Measurements from ENCODE around the gene PARD3.

The PARD3 gene

DNA sequence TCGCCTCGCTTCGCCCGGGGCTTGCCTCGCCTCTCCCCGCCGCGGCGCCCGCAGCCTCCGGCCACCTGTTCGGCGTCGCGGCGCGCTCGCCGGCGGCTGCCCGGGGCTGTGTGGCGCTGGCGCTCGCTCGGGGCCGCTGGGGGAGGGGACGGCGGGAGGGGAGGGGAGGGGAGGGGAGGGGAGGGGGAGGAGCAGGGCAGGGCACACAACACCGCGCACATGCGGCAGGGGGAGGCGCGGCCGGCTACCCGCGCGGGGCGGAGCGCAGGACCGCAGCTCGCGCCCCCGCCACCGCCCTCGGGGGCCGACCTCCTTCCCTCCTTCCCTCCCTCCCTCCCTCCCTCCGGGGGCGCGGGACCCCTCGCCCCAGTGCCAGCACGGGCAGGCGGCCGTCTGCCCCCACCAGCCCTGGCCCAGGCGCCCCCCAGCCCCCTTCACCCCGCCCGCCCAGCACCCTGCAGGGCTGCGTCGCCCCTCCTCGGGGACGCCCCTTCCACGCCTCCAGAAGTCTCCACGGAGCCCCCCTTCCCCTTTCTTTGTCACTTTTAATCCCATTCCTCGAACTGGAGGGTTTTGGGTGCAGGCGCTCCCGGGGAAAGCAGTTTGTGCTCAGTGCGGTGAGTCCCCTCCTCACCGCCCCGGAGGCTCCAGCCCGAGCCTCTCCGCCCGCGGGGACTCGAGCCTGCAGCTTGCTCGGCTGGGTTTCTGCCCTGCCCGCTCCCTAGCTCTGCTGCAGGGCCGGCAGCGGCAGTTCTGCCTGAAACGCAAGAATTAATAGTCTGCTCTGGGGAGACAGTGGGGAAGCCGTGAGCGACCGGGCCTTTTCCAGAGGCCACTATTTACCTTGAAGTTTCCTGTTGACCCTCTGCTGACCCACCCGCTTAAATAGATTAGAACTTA, at the start of gene PARD3:
Gene PARD3 (minus strand): TSS at position 112 of the 900 bp plus-strand sequence. CDS start 301 bp downstream, outside the sequence.
- TF ChIP-seq, protein P1, sequence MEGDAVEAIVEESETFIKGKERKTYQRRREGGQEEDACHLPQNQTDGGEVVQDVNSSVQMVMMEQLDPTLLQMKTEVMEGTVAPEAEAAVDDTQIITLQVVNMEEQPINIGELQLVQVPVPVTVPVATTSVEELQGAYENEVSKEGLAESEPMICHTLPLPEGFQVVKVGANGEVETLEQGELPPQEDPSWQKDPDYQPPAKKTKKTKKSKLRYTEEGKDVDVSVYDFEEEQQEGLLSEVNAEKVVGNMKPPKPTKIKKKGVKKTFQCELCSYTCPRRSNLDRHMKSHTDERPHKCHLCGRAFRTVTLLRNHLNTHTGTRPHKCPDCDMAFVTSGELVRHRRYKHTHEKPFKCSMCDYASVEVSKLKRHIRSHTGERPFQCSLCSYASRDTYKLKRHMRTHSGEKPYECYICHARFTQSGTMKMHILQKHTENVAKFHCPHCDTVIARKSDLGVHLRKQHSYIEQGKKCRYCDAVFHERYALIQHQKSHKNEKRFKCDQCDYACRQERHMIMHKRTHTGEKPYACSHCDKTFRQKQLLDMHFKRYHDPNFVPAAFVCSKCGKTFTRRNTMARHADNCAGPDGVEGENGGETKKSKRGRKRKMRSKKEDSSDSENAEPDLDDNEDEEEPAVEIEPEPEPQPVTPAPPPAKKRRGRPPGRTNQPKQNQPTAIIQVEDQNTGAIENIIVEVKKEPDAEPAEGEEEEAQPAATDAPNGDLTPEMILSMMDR (IDR thresholded peaks at IDR 0.05; ENCODE audit: control insufficient read depth, extremely low read depth, insufficient read depth): no peak
- no peak for DNase-seq (ENCODE audit: low read depth)

DNA sequence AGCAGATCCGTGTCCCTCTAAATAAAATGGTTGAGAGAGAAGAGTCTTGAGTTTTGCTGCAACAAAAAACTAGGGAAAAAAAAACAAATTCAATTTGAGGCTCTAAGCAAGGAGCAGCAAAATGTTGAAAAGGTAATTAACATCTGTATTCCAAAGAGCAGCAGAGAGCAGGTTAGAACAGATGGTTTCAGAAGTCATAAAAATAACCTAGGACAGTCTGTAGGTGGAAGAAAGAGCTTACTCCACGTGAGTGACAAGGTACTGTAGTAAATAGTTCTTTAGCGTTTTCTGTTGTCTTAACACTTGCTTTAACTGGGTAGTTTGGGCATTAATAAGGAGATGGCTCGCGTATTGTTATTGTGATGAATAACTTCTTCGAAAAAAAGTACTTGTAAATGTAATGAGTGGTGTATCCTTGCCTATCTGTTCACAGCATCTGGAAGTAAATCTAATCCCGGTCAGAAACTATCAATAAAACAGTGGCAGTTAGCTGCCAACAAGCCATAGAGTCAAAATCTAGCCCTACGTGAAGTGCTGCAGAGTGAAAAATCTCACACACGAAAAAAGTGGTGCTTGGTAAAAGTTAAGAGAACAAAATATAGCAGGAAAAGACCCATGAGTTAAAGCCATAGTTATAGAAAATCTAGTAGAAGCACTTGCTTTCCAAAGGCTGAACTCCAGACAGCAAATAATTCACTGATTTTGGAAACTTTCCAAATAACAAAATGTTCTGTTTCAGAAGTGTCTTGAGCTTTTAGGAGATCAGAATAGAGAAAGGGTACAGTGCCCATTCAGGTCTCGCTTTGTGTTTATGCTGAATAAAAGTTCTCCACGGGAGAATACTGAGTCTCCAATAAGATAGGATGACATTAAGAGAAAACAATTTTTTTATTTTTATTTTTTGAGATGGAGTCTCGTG, 49.3 kb upstream of the PARD3 start:
- H3K4me3 ChIP-seq (ENCODE audit: low read depth, low read length): no peak overlapping the region
- TF ChIP-seq, protein P1 (IDR thresholded peaks at IDR 0.05; ENCODE audit: control insufficient read depth, extremely low read depth, insufficient read depth): no peak
- DNase-seq (ENCODE audit: low read depth): peak; percentile 18

More for the DNA sequence above, at the start of gene PARD3:
- H3K4me3 ChIP-seq (ENCODE audit: low read depth, low read length): peak within 1 kb of the TSS; percentile 81

DNA sequence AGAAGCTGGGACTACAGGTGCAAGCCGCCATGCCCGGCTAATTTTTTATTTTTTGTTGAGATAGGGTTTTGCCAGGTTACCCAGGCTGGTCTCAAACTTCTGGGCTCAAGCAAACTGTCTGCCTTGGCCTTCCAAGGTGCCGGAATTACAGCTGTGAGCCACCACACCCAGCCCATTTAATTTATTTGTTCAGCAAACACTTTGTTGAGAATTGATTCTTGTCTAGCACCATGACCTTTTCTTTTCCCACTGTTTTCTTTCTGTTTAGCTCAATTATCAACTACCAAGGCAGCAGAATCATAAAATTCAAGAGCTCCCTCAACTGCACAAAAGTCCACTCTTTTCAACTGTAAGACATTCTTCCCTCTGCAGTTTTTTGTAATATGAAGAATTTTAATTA, 47.8 kb upstream of the PARD3 start:
- peak; percentile 50 for DNase-seq (ENCODE audit: low read depth)
- H3K4me3 ChIP-seq (ENCODE audit: low read depth, low read length): no peak overlapping the region
- TF ChIP-seq, protein P1 (IDR thresholded peaks at IDR 0.05; ENCODE audit: control insufficient read depth, extremely low read depth, insufficient read depth): no peak

DNA sequence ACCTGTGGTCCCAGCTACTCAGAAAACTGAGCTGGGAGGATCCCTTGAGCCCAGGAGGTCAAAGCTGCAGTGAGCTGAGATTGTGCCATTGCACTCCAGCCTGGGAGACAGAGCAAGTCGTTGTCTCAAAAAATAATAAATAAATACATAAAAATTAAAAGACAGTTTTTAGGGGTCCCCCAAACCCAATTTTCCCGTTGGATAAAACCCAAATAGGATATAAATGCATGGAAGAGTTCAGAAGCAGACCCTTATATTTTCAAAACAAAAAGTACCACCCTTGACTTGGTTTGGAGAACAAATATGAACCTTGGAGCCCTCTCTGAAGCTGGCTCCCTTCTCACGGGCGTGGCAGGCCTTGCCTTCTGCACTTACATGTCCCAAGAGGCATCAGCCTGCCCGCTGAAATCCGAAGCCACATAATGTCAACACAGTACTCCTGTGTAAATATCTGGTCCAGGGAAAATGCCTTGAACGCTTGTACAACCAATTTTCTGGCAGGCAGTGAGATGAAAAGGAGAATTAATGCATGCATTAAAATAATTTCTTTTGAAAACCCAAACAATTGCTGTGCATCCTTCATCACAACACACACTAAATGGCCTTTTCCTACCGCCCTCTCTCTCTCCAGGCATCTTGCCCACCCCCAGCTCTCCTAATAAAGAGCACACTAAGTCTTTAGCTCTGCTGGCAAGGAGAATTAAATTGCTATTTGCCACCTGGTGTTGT, 46.4 kb upstream of the PARD3 start:
- peak; percentile 50 for DNase-seq (ENCODE audit: low read depth)
- TF ChIP-seq, protein P1 (IDR thresholded peaks at IDR 0.05; ENCODE audit: control insufficient read depth, extremely low read depth, insufficient read depth): no peak
- no peak overlapping the region for H3K4me3 ChIP-seq (ENCODE audit: low read depth, low read length)

DNA sequence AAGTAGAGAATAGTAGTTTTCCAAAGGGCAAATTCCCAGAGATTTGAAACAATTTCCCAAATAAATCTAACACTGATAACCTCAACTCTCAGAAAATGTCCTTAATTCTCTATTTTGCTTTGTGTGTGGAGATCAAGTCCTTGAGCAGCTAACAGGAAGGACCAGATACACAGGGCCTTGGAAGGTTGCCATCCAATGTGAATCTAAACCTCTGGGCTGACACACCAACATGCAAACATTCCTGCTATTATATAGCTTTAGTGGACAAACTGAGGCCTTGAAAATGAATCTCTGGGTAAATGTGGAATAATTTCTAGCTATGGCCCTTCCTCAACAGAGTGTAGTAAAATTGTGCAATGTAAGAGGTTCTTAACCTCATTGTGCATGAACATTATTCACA, 44.1 kb upstream of the PARD3 start:
- peak; percentile 84 for DNase-seq (ENCODE audit: low read depth)
- no peak overlapping the region for H3K4me3 ChIP-seq (ENCODE audit: low read depth, low read length)
- TF ChIP-seq, protein P1 (IDR thresholded peaks at IDR 0.05; ENCODE audit: control insufficient read depth, extremely low read depth, insufficient read depth): no peak

DNA sequence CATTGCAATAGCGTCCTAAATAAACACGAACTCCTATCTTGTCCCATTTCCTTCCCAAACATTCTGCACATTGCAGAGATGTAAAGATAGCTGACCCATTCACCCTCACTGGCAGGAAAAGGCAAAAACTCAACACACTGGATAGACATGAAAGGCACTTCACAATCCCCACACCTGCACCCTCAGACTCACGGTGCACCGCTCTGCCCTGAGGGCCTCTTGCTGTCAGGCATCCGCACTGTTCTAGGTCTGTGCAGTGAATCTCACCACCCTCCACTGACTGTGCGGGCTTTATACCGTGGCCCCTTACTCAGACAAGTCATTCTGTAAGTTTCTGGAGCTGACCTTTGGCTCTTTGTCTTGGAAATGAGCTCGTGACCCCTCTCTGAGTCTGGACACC, 42.9 kb upstream of the PARD3 start:
- no peak overlapping the region for H3K4me3 ChIP-seq (ENCODE audit: low read depth, low read length)
- no peak for DNase-seq (ENCODE audit: low read depth)
- TF ChIP-seq, protein P1 (IDR thresholded peaks at IDR 0.05; ENCODE audit: control insufficient read depth, extremely low read depth, insufficient read depth): no peak
